ENCODE measurements around the gene NENF.

NENF gene

GRCh38 chr1:212432272-212432660 lies 454 bp upstream of the NENF start:
- DNase-seq = no peak

GRCh38 chr1:212433577-212434462 lies 1.1 kb downstream of the NENF start:
- no peak for DNase-seq

- no peak for DNase-seq
Observed at GRCh38 chr1:212434992-212435391, 2.3 kb downstream of the NENF start.

DNA sequence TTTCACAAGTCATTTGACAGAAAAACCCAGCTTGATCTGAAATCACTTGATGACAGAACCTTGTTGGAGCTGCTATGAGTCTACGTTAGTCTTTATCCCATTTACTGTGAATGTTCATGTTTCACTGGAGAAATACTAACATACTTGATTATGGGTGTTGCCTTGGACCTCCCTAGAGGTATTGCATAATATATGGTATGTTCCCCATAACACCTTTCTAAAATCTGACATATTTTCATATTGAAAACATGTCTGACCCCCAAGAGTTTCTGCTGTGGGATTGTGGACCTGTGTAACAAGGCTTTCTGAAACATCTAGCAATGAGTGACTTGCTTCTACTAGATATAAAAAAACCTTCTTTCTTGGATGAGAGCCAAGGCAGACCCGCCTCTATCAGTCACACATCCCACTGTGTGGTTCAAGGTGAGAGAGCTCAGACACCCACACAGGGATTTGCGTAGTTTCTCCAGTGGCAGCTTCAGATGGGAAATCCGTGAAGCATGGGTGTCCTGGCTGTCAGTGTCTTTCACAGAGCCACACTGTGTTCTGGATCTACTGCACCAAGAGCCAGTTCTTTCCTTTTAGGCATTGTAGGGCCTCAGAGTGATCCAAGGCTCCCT lies 4.6 kb downstream of the NENF start:
- peak; percentile 9 for DNase-seq

GRCh38 chr1:212438831-212439237 lies 6.1 kb downstream of the NENF start:
- no peak for DNase-seq

DNA sequence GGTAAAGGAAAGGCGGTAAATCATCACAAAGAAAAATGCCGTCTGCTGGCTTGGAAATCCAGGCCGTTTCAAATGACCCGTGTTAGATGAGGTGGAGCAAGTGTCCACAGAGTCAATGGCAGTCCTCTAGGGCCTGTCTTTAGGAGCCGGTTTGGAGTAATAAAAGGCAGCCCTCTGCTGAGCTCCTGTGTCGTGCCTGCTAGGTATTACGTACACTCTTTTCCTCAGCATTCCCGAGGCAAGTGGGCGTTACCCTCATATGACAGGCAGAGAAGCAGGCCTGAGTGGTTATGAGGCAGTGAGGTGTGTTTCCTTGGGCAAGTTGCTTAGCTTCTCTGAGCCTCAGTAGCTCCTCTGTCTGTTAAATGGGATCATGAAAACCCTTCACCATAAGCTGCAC lies 7.7 kb downstream of the NENF start:
- no peak for DNase-seq

DNA sequence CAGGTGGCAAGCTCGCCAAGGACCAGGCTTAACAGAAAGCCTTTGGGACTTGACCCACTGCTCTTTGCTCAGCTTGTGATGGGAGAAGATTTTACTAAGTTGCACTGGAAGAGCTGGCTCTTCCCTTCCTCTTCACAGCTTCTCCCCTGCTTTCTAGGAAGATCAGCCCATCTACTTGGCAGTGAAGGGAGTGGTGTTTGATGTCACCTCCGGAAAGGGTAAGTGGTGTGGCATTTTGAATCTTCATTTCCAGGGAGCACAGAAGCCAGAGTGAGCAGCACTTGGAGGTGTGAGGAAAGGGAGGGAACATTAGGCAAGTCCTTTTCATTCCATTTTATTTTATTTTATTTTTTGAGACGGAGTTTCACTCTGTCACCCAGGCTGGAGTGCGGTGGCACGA lies 9.7 kb downstream of the NENF start:
- DNase-seq = no peak

DNA sequence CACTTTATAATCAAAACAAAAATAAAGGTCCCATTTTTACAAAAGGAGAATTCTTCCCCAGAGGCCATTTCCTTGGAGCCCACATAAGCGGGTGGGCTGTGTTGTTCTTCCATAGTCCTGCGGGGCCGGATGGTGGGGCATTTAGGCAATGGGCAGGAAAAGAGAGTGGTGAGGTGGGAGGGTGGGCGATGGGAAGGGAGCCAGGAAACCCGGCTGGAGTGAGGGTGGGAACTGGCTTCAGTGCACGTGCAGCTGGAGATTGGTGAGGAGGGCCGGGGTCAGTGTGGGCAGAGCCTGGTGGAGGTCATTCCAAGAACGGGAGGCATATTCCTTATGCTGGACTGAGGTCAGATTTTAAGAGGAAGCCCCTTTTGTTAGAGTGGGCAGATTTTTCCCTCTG lies 13.6 kb downstream of the NENF start:
- no peak for DNase-seq

GRCh38 chr1:212447478-212447877 lies 14.8 kb downstream of the NENF start:
- no peak for DNase-seq

DNA sequence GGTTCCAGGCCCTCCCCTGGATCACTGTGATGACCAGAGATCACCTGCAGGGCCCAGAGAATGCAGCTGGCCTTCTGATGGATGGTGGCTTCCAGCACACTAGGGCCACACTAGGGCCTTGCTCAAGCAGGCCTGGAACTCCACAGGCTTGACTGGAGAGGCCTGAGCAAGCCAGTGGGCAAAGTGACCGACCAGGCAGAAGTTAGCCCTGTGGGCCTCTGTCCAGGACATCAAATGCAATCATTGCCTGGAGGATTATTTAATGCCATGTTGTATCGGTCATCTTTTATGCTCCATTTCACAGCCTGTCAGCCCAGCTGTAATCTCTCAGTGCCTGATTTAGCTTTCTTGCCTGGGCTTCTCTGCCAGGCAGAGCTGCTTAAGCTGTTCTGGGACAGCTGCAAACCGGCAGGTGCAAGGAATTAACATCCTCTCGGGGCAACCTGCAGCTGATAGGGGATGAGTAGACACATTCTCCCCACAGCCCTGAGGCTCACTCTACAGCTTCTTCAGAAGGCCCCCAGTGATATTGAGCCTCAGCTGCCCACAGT lies 17.7 kb downstream of the NENF start:
- DNase-seq = no peak

DNA sequence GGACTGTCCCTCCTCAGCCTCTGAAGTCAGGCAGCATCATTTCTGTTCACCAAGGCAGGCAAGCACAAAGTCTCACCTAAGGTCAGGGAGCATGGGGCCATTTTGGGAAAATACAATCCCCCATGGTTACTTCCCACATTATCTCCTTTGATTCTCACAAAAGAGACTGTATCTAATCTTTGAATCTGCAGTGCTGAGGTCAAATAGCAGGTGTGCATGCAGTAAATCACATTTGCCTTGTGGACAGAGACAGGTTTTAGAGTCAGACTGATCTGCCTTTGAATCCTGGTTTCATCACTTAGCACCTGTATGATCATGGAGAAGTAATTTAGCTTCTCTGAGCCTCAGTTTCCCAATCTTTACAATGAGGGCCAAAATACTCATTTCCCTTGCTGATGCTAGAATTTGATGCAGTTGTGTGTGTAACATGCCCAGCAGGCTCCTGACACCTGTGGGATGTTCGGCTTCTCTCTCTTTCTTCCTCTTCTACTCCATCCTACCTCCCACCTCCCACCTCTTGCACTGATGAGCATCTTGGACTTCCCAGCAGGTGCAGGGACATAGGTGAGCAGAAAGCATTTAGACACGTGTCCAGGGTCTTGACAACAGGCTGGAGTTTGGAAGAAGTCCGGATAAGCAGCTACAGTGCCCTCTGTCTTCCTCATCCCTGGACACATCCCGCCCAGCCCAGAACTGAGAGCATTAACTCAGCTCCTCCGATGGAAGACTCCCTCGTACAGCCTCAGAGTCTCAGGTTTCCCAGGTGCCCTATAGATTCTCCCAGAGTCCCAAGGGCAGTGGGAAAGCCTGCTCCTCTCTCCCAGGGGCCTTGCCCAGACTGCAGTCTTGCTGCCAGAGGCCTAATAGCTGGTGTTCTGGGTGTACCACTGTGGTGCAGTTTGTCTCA lies 18.9 kb downstream of the NENF start:
- DNase-seq = no peak

DNA sequence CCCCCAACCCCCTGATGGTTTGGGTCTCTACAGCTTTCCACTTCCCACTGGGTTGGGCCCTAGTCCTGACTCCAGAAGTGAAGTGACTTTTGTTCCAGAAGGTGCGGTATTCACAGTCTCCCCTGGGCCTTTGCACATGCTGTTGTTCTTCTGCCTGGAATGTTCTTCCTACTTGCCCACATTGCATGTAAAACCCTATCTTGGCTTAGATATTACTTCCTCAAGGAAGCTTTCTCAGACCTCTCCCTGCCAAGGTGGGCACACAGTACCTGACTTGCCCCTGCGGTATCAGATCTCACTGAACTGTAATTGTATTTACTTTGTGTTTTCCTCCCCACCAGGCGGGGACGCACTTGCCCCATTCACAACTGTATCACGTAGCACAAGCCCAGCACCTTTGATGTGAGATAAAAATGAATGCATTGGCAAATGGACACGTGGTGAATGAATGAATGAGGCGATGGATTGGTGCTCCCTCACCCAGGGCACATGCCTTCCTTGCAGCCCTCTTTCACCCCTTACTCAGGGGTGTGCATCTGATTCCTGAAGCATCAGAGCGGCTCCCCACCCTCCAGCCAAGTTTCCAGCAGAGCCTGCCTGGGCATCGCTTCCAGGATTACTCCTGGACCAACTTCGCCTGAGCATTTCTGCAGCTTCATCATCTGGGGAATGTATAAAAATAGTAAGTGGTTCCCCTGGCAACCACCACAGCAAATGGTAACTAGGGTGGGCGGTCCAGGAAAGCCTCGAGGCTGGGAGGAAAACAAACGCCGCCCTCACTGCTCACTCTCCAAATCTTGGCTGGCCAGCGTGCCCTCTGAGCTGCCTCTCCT lies 19.8 kb downstream of the NENF start:
- no peak for DNase-seq

GRCh38 chr1:212453156-212453857 lies 20.6 kb downstream of the NENF start:
- no peak for DNase-seq

DNA sequence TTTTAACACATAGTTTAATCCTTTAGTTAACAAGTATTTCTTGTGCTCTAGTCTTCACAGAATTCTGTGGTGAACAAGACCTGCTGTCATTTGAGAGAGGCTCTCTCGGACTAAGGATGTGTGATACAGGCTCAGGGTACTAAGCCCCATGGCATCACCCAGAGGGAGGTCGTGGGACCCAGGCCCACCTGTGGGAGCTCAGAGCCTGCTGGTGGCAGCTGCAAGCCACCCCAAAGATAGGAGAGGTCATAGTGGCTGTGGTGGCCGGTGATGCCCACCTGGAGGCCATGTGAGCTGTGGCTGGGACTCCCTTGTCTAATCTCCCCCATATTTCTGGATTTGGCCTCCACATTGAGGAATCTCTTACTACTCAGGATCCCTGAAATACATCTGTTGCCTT lies 22.0 kb downstream of the NENF start:
- DNase-seq = no peak

DNA sequence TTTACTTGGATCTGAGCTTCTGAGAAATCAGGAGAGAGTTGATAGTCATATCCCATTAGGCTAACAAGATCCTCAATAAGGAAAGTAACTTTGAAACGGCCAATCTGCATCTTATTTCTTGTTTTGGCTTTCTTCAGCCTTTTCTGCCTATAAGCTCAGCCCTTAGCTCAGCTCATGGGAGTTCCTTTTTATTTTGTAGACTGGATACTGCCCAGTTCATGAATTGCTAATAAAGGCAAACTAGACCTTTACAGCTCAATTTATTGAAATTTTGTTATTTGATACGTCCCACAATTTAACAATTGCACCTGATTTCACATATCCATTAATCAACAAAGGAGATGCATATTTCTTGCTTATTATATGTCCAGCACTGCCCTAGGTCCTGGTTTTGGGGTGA lies 22.7 kb downstream of the NENF start:
- DNase-seq = no peak

GRCh38 chr1:212455803-212456528 lies 23.2 kb downstream of the NENF start:
- peak; percentile 78 for DNase-seq

DNA sequence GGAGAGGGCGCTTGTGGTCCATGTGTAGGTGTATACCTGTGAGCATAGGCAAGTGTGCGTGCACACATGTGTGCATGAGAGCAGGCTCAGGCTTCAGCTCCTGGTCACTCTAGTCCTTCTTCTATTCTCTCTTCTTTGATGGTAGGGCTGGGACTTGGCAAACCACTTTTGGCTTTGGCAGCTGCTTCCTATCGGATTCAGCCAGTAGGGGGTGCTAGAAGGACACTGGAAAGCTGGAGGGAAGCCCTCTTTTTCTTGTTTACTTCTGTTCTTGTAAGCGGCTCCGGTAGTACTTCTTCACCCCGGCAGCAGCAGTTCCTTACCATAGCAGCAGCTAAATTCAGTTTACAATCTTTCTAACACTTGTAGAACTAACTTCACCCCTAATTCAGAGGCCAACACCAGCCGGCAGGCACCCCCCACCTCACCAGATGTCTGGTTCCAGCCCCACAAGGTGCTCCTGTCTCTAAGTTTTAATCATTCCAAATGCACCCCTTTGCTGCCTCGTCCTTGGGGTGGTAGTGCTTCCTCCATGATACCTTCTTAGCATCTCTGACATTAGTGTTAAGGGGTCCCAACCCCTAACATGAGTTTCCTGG lies 25.1 kb downstream of the NENF start:
- peak; percentile 51 for DNase-seq

- DNase-seq = no peak
Observed at GRCh38 chr1:212458817-212459216, 26.1 kb downstream of the NENF start.

- DNase-seq = no peak
Observed at GRCh38 chr1:212459656-212460055, 26.9 kb downstream of the NENF start.

- no peak for DNase-seq
Observed at GRCh38 chr1:212460376-212460775, 27.7 kb downstream of the NENF start.
